Immature natural killer cell (primary cell): ENCODE measurements around the gene ARHGDIA. TPM values are rescaled to one million over a fixed set of nuclear protein-coding genes. Genes with fewer than 3 reads are reported as not detected.

Source experiments
- DNase-seq, 3 donors: peaks; one replicate each; pipeline ENCODE4 v3.0.0; 2022; ENCODE audit warnings: mixed read lengths in 1 of 3
- H3K27ac Mint-ChIP-seq, 6 donors: one replicate each; pipeline ENCODE4 v1.8.0; 2020; ENCODE audit warnings: mixed read lengths in 6 of 6, mild to moderate bottlenecking in 5 of 6, inconsistent platforms in 4 of 6, moderate library complexity in 3 of 6
- H3K27me3 Mint-ChIP-seq, 3 donors: one replicate each; pipeline ENCODE4 v1.8.0; 2020 to 2021; ENCODE audit warnings: low read depth in 3 of 3, mild to moderate bottlenecking in 3 of 3, mixed read lengths in 3 of 3, moderate library complexity in 3 of 3, inconsistent platforms in 1 of 3
- H3K36me3 Mint-ChIP-seq, 3 donors: one replicate each; pipeline ENCODE4 v1.8.0; 2020; ENCODE audit warnings: mixed read lengths in 3 of 3, inconsistent platforms in 2 of 3, mild to moderate bottlenecking in 2 of 3
- H3K4me1 Mint-ChIP-seq, 2 donors: one replicate each; pipeline ENCODE4 v1.8.0; 2020; ENCODE audit warnings: inconsistent platforms in 2 of 2, mild to moderate bottlenecking in 2 of 2, mixed read lengths in 2 of 2, moderate library complexity in 1 of 2
- H3K4me3 Mint-ChIP-seq, 5 donors: one replicate each; pipeline ENCODE4 v1.8.0; 2020; ENCODE audit warnings: mild to moderate bottlenecking in 5 of 5, mixed read lengths in 5 of 5, inconsistent platforms in 3 of 5, moderate library complexity in 3 of 5
- H3K9me3 Mint-ChIP-seq, 6 donors: one replicate each; pipeline ENCODE4 v1.8.0; 2020; ENCODE audit warnings: mild to moderate bottlenecking in 6 of 6, mixed read lengths in 6 of 6, inconsistent platforms in 4 of 6, moderate library complexity in 3 of 6
- polyA plus RNA-seq, 3 donors: library from polyadenylated mRNA; unstranded; fragments of 300-500 nt; fragmentation: Illumina TruSeq; gene quantifications; one replicate each; pipeline ENCODE4 v1.2.3, GENCODE V29; 2021

ARHGDIA gene
- polyA plus RNA-seq, 3 donors from 2014 or later: 100 to 245 (median 133) TPM

DNA sequence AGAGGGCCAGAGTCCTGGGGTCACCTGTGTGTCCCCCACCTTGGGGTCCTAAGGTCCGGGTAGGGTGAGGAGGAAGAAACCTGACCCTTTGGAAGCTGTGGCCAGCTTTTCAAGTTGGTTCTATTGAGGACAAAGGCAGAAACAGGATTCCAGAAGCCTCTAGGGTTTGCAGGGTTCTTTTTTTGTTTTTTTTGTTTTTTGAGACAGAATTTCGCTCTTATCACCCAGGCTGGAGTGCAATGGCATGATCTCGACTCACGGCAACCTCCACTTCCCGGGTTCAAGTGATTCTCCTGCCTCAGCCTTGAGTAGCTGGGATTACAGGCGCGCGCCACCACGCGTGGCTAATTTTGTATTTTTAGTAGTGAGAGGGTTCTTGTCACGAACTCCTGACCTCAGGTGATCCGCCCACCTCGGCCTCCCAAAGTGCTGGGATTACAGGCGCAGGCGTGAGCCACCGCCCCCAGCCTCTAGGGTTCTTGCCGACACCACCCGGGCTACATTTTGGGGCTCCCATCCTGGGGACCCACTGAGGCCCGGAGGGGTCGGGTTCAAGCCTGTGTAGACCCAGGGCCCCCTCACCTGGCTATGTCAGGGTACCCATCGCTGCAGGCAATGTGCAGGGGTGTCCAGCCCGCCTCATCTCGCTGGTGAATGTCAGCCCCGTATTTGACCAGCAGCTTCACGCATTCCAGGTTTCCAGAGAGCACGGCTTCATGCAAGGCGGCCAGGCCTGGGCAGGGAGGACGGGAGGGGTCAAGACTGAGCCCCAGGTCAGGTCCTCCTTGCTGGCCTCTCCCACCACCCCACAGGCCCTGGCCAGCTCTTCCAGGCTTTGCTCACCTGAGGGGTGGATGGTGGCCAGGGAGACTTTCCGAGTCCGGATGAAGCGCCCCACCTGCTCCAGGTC lies 37.0 kb downstream of the ARHGDIA start:
- peak overlapping the region; percentile 75 to 91 (median 84) for H3K27ac Mint-ChIP-seq
- H3K9me3 Mint-ChIP-seq: no peaks in the 10 kb centered on the region
- DNase-seq: peak in 1 of 3 donors; percentile 15

DNA sequence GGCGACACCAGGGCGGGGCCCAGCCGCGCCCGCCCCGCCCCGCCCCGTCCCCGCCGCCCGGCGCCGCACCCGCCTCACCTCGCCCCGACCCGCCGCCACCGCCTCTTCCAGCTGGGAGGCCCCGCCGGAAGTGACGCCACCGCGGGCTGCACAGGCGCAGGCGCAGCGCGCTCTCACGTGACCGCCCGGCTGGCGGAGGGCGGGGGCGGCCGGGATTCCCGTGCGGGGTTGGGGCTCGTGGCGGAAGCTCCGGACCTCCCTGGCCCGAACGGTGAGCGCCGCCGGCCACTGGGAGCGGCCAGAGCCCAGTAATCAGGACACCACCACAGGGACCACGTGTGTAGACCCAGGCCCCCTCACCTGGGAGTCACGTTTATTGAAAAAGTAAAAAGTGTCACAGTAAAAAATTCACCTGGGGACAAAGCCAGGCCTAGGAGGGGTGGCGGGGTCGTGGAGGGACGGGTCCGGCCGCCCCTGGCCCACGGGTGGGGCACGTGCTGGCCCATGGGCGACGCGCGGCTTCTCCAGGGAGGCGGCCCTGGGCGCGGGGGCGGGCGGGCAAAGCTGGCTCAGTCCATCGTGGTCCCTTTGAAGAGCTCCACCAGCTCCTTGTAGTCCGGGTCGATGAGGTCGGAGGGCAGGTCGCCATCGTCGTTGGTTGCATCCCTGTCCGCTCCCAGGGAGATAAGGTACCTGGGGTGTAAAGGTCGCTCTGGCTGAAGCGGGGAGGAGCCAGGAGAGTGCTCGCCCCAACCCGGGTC lies 37.8 kb downstream of the ARHGDIA start, which contains the start of gene MCRIP1:
Gene MCRIP1, minus strand, starts transcription at position 132 of the 761 bp plus-strand sequence. CDS start 8,785 bp downstream, outside the sequence.
- H3K4me1 Mint-ChIP-seq: peaks cover 20 to 28% of the 10 kb centered on the region in 2 donors
- peak; percentile 93 for DNase-seq
- H3K9me3 Mint-ChIP-seq: no peaks in the 10 kb centered on the region
- peaks cover 6 to 14% (median 9%) of the 10 kb centered on the region in 3 donors for H3K27me3 Mint-ChIP-seq
- H3K36me3 Mint-ChIP-seq: no peaks in the 10 kb centered on the region
- H3K27ac Mint-ChIP-seq: peak within 1 kb of the TSS; percentile 91 to 98 (median 94)
- H3K4me3 Mint-ChIP-seq: peak within 1 kb of the TSS; percentile 86 to 93 (median 92)

More for the DNA sequence above, 37.0 kb downstream of the ARHGDIA start:
- Mint-ChIP-seq H3K36me3 (no peaks in the 10 kb centered on the region), H3K27me3 (peaks cover 6 to 14% (median 9%) of the 10 kb centered on the region in 3 donors), H3K4me1 (peaks cover 16 to 25% of the 10 kb centered on the region in 2 donors), H3K4me3 (peak overlapping the region; percentile 74 to 81 (median 80))

- H3K4me3 Mint-ChIP-seq: peak overlapping the region; percentile 86 to 93 (median 92)
- H3K4me1 Mint-ChIP-seq: peaks cover 22 to 29% of the 10 kb centered on the region in 2 donors
- no peaks in the 10 kb centered on the region for H3K36me3 Mint-ChIP-seq
- DNase-seq: peak; percentile 30 to 35 (median 33)
- H3K9me3 Mint-ChIP-seq: peaks cover 0 to 2% (median 0%) of the 10 kb centered on the region in 6 donors
- peaks cover 6 to 14% (median 9%) of the 10 kb centered on the region in 3 donors for H3K27me3 Mint-ChIP-seq
- H3K27ac Mint-ChIP-seq: peak overlapping the region; percentile 91 to 98 (median 94)
Measured at GRCh38 chr17:81832608-81833159, 38.5 kb downstream of the ARHGDIA start.

DNA sequence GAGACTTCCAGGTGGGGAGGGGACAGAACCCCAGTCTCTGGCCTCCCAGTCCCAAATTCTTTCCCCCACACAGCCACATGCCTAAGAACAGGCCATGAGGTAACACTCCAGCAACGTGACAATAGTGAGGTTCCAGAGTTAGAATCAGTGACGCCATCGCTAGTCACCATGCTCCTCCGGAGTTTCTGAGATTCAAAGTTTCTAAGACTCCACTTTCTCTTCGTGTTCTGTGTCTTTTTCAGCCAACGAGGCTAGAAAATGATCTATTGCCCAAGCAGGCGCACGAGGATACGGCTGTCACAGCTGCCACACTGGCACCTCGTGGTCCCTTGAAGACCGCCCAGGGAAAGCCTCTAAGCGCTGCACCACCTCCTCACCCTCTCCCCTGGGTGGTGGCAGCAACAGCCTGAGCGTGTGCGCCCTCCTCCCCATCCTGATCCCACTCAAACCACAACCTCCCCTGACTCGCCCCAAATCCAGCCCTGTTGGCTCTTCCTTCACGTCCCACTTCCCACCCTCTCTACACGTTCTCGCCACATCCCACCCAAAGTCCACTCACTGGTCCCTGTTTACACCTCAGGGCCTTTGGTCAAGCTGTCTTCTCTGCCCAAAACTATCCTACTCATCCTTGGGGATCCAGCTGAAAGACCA lies 39.1 kb downstream of the ARHGDIA start:
- no peaks in the 10 kb centered on the region for H3K36me3 Mint-ChIP-seq
- H3K4me3 Mint-ChIP-seq: peak overlapping the region; percentile 86 to 93 (median 92)
- DNase-seq: peak; percentile 37 to 54 (median 39)
- H3K27me3 Mint-ChIP-seq: peaks cover 6 to 14% (median 9%) of the 10 kb centered on the region in 3 donors
- peak overlapping the region; percentile 91 to 98 (median 94) for H3K27ac Mint-ChIP-seq
- H3K4me1 Mint-ChIP-seq: peaks cover 22 to 29% of the 10 kb centered on the region in 2 donors
- H3K9me3 Mint-ChIP-seq: peaks cover 0 to 2% (median 0%) of the 10 kb centered on the region in 6 donors

DNA sequence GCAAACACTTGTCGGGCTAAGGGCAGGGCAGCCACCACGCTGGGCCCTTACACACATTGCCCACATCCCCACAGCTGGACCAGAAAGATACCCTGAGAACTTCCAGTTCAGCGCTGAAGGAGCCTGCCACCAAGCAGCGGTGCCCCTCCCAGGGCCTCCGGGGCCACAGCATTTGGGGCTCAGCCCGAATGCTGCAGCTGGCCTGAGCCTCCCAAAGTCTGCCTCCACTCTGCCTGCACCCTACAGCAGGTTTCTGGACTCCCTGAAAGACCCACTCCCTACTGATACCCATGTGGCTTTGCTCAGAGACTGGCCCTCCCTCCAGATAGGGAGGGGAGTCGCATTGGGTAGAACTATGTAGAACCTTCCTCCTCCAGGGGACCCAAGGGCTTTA lies 39.6 kb downstream of the ARHGDIA start:
- Mint-ChIP-seq H3K27ac (peak overlapping the region; percentile 91 to 98 (median 94)), H3K4me3 (peak overlapping the region; percentile 86 to 93 (median 92)), H3K9me3 (peaks cover 0 to 2% (median 0%) of the 10 kb centered on the region in 6 donors), H3K36me3 (no peaks in the 10 kb centered on the region), H3K4me1 (peaks cover 22 to 29% of the 10 kb centered on the region in 2 donors), H3K27me3 (peaks cover 6 to 14% (median 9%) of the 10 kb centered on the region in 3 donors)
- peak in 1 of 3 donors; percentile 20 for DNase-seq

DNA sequence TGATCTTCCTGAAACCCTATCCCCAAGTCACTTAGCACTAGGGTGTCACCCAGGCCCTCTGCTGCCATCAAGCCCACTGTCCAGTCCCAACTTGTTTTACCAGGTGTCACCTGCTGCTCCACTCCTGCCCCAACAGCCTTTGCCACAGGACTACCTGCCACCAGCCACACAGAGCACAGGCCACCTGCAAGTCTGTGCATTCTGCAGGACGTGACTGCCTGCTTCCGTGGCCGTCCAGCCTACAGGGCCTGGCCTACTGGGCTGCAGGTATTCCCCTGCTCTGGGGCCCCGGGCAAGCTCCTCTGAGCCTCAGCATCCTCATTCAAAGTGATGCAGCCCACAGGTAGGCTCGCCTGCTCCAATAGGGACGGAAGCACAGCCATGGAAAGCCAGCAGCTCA lies 41.3 kb downstream of the ARHGDIA start:
- Mint-ChIP-seq H3K27ac (peak overlapping the region in 1 of 6 donors; percentile 35), H3K36me3 (no peaks in the 10 kb centered on the region), H3K4me1 (peaks cover 27 to 34% of the 10 kb centered on the region in 2 donors), H3K9me3 (peaks cover 0 to 2% (median 0%) of the 10 kb centered on the region in 6 donors), H3K27me3 (peaks cover 6 to 14% (median 8%) of the 10 kb centered on the region in 3 donors), H3K4me3 (no peak overlapping the region)
- no peak for DNase-seq

GRCh38 chr17:81828656-81829055 lies 42.5 kb downstream of the ARHGDIA start:
- H3K4me1 Mint-ChIP-seq: peaks cover 27 to 32% of the 10 kb centered on the region in 2 donors
- DNase-seq: no peak
- peaks cover 0 to 2% (median 0%) of the 10 kb centered on the region in 6 donors for H3K9me3 Mint-ChIP-seq
- H3K27me3 Mint-ChIP-seq: peaks cover 6 to 9% (median 8%) of the 10 kb centered on the region in 3 donors
- H3K36me3 Mint-ChIP-seq: no peaks in the 10 kb centered on the region
- H3K27ac Mint-ChIP-seq: peak overlapping the region in 1 of 6 donors; percentile 62
- H3K4me3 Mint-ChIP-seq: no peak overlapping the region

GRCh38 chr17:81825841-81826466 lies 45.2 kb downstream of the ARHGDIA start:
- Mint-ChIP-seq H3K4me1 (peaks cover 11 to 16% of the 10 kb centered on the region in 2 donors), H3K27me3 (peaks cover 0 to 4% (median 0%) of the 10 kb centered on the region in 3 donors), H3K36me3 (no peaks in the 10 kb centered on the region), H3K27ac (peak overlapping the region in 1 of 6 donors; percentile 69), H3K4me3 (no peak overlapping the region), H3K9me3 (peaks cover 0 to 2% (median 0%) of the 10 kb centered on the region in 6 donors)
- no peak for DNase-seq

DNA sequence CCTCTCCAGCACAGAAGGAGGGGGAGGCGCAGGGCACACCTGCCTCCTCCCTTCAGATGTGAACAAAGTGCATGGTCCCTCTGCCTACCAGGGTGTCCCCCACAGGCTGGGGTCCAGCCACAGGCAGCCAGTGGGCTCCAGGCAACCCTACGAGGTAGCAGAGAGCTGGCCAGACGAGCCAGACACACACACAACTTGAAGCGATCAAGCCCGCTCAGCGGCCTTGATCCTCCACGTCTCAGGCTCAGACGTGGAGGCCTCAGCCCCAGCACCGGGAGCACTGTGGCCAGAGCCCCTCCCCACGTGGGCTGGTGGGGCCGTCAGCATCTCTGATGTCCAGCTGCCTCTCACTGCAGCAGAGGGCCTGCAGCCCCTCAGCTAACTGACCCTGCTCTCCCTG lies 46.5 kb downstream of the ARHGDIA start:
- Mint-ChIP-seq H3K27ac (no peak overlapping the region), H3K4me1 (peaks cover 11 to 12% of the 10 kb centered on the region in 2 donors), H3K4me3 (no peak overlapping the region), H3K9me3 (peaks cover 0 to 2% (median 0%) of the 10 kb centered on the region in 6 donors), H3K27me3 (peaks cover 0 to 2% (median 0%) of the 10 kb centered on the region in 3 donors), H3K36me3 (no peaks in the 10 kb centered on the region)
- DNase-seq: no peak

DNA sequence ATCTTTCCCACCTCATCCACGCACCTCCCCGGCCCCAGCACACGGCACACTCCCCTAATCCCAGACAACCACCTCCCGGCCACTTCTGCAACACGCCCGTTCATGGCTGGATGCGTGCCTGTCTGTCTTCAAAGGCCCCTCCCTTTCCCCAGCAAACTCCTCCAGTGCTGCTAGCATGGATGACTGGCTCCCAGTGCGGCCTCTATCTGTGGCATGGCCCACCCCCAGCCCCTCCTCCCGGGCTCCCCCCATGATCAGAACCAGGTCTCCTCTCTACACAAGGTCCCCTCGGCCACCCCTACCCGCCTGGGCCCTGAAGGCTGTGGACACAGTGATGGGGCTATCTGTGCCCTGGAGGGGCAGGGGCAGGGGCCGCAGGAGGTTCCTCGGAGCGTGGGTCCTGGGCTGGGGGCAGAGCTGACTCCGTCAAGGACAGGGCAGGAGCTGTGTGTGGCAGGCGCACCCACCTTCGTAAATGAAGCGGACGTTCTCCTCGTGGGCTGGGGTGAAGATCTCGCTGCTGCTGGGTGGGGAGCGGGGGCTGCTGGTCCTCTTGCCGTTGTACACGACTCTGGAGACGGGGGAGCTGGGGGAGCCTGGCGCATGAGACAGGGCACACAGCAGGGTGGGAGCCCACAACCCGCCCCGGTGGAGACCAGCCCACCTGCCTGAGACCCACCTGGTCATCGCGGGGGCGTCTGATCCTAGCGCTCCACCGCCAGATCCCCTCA lies 47.2 kb downstream of the ARHGDIA start:
- Mint-ChIP-seq H3K27ac (no peak overlapping the region), H3K27me3 (peaks cover 0 to 2% (median 0%) of the 10 kb centered on the region in 3 donors), H3K4me3 (no peak overlapping the region), H3K4me1 (peaks cover 9 to 11% of the 10 kb centered on the region in 2 donors), H3K9me3 (peaks cover 0 to 2% (median 0%) of the 10 kb centered on the region in 6 donors), H3K36me3 (no peaks in the 10 kb centered on the region)
- no peak for DNase-seq

GRCh38 chr17:81822996-81823819 lies 47.9 kb downstream of the ARHGDIA start:
- no peak for DNase-seq
- Mint-ChIP-seq H3K9me3 (peaks cover 0 to 1% (median 0%) of the 10 kb centered on the region in 6 donors), H3K4me1 (peaks cover 5 to 6% of the 10 kb centered on the region in 2 donors), H3K4me3 (no peak overlapping the region), H3K27me3 (peaks cover 0 to 2% (median 0%) of the 10 kb centered on the region in 3 donors), H3K27ac (no peak overlapping the region), H3K36me3 (no peaks in the 10 kb centered on the region)
